Measurements from ENCODE around the gene HEG1.

DNA sequence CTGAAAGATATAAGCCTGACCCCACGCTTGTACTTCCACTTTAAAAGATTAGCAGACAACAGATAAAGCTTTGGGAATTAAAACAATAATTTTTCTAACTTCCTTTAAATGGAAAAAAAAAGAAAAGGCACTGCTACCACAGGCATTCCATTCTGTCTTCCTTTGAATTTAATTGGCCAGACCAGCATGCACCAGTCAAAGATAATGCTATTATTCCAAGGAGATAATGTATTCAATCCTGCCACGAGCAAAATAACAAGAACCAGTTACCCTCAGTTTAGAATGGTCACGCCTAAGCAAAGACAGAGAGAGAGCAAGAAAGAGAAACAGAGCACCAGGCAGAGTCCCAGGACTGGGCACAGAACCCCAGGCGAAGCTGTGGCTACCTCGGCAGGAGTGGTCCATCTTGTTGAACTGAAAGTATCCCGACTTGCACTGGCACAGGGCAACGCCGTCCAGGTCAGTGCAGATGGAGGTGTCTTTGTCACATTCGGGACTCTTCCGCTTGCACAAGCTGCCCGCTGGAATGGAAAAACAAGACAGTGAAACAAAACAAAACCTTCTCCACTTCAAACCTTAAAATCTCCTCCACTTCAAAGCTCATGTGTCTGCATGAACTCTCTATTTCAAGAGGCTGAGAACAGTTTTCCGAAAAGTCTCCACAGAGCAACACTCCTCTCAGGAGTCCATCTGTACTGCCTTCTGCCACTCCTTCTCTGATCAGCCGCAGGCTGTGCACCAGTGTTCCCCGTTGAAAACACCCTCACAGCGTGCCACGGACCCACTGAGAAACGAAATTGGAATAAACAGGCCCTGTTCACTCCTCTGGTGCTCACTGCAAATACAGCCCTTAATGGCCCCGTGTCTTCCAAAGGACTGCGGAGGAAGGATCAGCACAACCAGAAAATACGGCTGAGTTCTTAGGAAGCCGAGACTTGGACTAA lies 58.2 kb downstream of the HEG1 start:
- TF ChIP-seq, protein P1, sequence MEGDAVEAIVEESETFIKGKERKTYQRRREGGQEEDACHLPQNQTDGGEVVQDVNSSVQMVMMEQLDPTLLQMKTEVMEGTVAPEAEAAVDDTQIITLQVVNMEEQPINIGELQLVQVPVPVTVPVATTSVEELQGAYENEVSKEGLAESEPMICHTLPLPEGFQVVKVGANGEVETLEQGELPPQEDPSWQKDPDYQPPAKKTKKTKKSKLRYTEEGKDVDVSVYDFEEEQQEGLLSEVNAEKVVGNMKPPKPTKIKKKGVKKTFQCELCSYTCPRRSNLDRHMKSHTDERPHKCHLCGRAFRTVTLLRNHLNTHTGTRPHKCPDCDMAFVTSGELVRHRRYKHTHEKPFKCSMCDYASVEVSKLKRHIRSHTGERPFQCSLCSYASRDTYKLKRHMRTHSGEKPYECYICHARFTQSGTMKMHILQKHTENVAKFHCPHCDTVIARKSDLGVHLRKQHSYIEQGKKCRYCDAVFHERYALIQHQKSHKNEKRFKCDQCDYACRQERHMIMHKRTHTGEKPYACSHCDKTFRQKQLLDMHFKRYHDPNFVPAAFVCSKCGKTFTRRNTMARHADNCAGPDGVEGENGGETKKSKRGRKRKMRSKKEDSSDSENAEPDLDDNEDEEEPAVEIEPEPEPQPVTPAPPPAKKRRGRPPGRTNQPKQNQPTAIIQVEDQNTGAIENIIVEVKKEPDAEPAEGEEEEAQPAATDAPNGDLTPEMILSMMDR (conservative IDR thresholded peaks at IDR 0.05), result no peak
- no peak for TF ChIP-seq ZFX (IDR thresholded peaks at IDR 0.05)

All from C4-2B (cell line).